ENCODE measurements around the gene CALHM1. TPM values are rescaled to one million over a fixed set of nuclear protein-coding genes. Genes with fewer than 3 reads are reported as not detected.

The CALHM1 gene
- total RNA-seq, 4 donors from 2014 or later = not detected

- 78 to 82% methylated on average over 8 of the region's 8 CpGs for WGBS, 2 donors
- intact Hi-C loops (cut with DNase I; ENCODE audit: low total_unique reads) = no loop called here
- no peak for DNase-seq (ENCODE audit: low spot score in 2 of 2)
- TF ChIP-seq POLR2A (IDR thresholded peaks at IDR 0.05) (no peak), CTCF (IDR thresholded peaks at IDR 0.05) (no peak)
- H3K4me3 ChIP-seq (ENCODE audit: low read depth, poor library complexity, severe bottlenecking) = no peak overlapping the region
Measured at GRCh38 chr10:103497161-103497915, 38.6 kb upstream of the CALHM1 start.

- no peak overlapping the region for H3K4me3 ChIP-seq (ENCODE audit: low read depth, poor library complexity, severe bottlenecking)
- no peak for DNase-seq (ENCODE audit: low spot score in 2 of 2)
- WGBS, 2 donors = 83 to 89% methylated on average over 3 of the region's 3 CpGs
- no peak for TF ChIP-seq CTCF (IDR thresholded peaks at IDR 0.05)
- no peak for TF ChIP-seq POLR2A (IDR thresholded peaks at IDR 0.05)
- intact Hi-C loops (cut with DNase I; ENCODE audit: low total_unique reads) = no loop called here
Measured at GRCh38 chr10:103495321-103495720, 36.6 kb upstream of the CALHM1 start.

GRCh38 chr10:103493916-103494877, 35.5 kb upstream of the CALHM1 start:
- intact Hi-C loops (cut with DNase I; ENCODE audit: low total_unique reads) = no loop called here
- TF ChIP-seq POLR2A (IDR thresholded peaks at IDR 0.05) (no peak), CTCF (IDR thresholded peaks at IDR 0.05) (no peak)
- 5 to 12% methylated on average over 17 to 29 of the region's 92 CpGs for WGBS, 2 donors
- H3K4me3 ChIP-seq (ENCODE audit: low read depth, poor library complexity, severe bottlenecking) = peak overlapping the region; percentile 22
- no peak for DNase-seq (ENCODE audit: low spot score in 2 of 2)

- intact Hi-C loops (cut with DNase I; ENCODE audit: low total_unique reads) = no loop called here
- no peak for TF ChIP-seq CTCF (IDR thresholded peaks at IDR 0.05)
- no peak for TF ChIP-seq POLR2A (IDR thresholded peaks at IDR 0.05)
- H3K4me3 ChIP-seq (ENCODE audit: low read depth, poor library complexity, severe bottlenecking) = peak within 1 kb of the TSS; percentile 22
- no peak for DNase-seq (ENCODE audit: low spot score in 2 of 2)
- 4 to 6% methylated on average over 23 to 38 of the region's 65 CpGs for WGBS, 2 donors
Measured at GRCh38 chr10:103493362-103493915, 34.7 kb upstream of the CALHM1 start, which contains the start of gene NEURL1. Gene NEURL1 (plus strand): TSS chr10:103493705. CDS start chr10:103494388, 683 bp downstream.

- no peak for DNase-seq (ENCODE audit: low spot score in 2 of 2)
- no peak for TF ChIP-seq POLR2A (IDR thresholded peaks at IDR 0.05)
- no peak for TF ChIP-seq CTCF (IDR thresholded peaks at IDR 0.05)
- WGBS, 2 donors = 71 to 75% methylated on average over 4 to 5 of the region's 5 CpGs
- intact Hi-C loops (cut with DNase I; ENCODE audit: low total_unique reads) = no loop called here
- H3K4me3 ChIP-seq (ENCODE audit: low read depth, poor library complexity, severe bottlenecking) = no peak overlapping the region
Measured at GRCh38 chr10:103492655-103493261, 34.1 kb upstream of the CALHM1 start.

Data from lower leg skin (tissue), 4 donors.